ENCODE results near the gene MYH7B. TPM values are rescaled to one million over a fixed set of nuclear protein-coding genes. Genes with fewer than 3 reads are reported as not detected.

Gene MYH7B
- total RNA-seq, 4 donors from 2014 or later, result 0.41 to 3.0 (median 0.51) TPM; not detected in 1

DNA sequence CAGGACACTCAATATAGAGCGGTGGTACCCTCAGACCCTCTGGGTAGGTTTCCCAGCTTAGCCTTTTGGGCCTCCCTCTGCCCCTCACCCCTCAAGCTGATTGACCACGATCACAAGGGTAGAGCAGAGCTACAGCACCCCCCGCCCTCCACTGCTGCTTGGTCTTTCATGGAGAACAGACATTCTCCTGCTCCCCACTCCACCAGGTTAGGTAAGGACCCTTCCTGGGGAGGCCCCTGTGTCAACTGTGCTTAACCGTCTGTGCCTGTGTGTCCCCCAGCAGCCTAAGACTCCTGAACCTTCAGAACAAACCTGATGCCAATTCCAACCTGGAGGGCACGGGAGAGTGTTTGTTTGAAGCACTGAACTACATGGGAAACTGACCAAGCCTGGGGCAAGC, 11.8 kb downstream of the MYH7B start:
- Histone ChIP-seq H3K36me3 (no peaks in the 10 kb centered on the region), H3K27ac (no peak overlapping the region), H3K4me3 (no peak overlapping the region), H3K27me3 (no peaks in the 10 kb centered on the region), H3K4me1 (no peaks in the 10 kb centered on the region), H3K9me3 (no peaks in the 10 kb centered on the region)
- DNase-seq, result no peak
- no peak for TF ChIP-seq POLR2A (IDR thresholded peaks at IDR 0.05)
- TF ChIP-seq, protein P1, sequence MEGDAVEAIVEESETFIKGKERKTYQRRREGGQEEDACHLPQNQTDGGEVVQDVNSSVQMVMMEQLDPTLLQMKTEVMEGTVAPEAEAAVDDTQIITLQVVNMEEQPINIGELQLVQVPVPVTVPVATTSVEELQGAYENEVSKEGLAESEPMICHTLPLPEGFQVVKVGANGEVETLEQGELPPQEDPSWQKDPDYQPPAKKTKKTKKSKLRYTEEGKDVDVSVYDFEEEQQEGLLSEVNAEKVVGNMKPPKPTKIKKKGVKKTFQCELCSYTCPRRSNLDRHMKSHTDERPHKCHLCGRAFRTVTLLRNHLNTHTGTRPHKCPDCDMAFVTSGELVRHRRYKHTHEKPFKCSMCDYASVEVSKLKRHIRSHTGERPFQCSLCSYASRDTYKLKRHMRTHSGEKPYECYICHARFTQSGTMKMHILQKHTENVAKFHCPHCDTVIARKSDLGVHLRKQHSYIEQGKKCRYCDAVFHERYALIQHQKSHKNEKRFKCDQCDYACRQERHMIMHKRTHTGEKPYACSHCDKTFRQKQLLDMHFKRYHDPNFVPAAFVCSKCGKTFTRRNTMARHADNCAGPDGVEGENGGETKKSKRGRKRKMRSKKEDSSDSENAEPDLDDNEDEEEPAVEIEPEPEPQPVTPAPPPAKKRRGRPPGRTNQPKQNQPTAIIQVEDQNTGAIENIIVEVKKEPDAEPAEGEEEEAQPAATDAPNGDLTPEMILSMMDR (IDR thresholded peaks at IDR 0.05), result no peak
- intact Hi-C loops (cut with DNase I; ENCODE audit: low total_unique reads), result no loop called here

DNA sequence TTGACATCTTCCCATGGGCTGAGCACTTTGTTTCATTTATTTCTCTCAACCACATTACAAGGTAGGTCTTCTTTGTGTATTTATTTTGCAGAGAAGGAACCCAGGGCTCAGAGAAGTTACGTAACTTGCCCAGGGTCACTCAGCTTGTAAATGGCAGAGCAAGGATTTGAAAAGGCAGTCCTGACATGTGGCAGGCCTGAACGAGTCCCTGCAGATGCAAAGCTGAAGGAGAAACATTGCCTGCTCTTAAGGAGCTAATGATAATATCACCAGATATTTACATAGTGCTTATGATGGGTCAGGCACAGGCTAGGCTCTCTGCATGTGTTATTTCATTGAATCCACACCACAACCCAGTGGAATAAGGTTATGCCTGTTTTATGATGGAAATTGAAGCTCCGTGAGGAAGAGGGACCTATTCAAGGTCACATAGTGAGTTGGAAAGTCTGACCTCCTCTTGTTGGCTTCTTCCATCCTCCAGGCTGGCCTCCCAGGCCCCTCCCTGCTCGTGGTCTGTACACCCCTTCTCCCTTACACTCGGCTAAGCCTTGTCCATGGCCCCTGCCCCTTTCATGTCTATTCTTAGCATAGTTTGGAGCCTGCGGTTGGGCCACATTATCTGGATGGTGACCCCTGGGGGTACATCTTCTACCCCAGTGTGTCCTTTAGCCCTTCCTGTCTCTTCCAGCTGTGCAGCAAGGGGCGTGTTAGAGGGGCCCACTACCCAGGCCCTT, 12.5 kb downstream of the MYH7B start:
- no peak for DNase-seq
- TF ChIP-seq, protein P1 (IDR thresholded peaks at IDR 0.05), result no peak
- TF ChIP-seq POLR2A (IDR thresholded peaks at IDR 0.05), result no peak
- no peaks in the 10 kb centered on the region for H3K36me3 ChIP-seq
- intact Hi-C loops (cut with DNase I; ENCODE audit: low total_unique reads), result no loop called here
- H3K27ac ChIP-seq, result no peak overlapping the region
- no peak overlapping the region for H3K4me3 ChIP-seq
- H3K9me3 ChIP-seq, result no peaks in the 10 kb centered on the region
- no peaks in the 10 kb centered on the region for H3K4me1 ChIP-seq
- H3K27me3 ChIP-seq, result no peaks in the 10 kb centered on the region

GRCh38 chr20:34970193-34970840, 14.6 kb downstream of the MYH7B start:
- intact Hi-C loops (cut with DNase I; ENCODE audit: low total_unique reads), result no loop called here
- no peak overlapping the region for H3K27ac ChIP-seq
- no peaks in the 10 kb centered on the region for H3K27me3 ChIP-seq
- no peaks in the 10 kb centered on the region for H3K9me3 ChIP-seq
- TF ChIP-seq, protein P1 (IDR thresholded peaks at IDR 0.05), result no peak
- no peak for TF ChIP-seq POLR2A (IDR thresholded peaks at IDR 0.05)
- no peak overlapping the region for H3K4me3 ChIP-seq
- no peaks in the 10 kb centered on the region for H3K36me3 ChIP-seq
- no peak for DNase-seq
- H3K4me1 ChIP-seq, result no peaks in the 10 kb centered on the region

GRCh38 chr20:34970846-34971560, 15.3 kb downstream of the MYH7B start:
- intact Hi-C loops (cut with DNase I; ENCODE audit: low total_unique reads), result no loop called here
- Histone ChIP-seq H3K4me3 (no peak overlapping the region), H3K27me3 (no peaks in the 10 kb centered on the region), H3K36me3 (no peaks in the 10 kb centered on the region), H3K9me3 (no peaks in the 10 kb centered on the region), H3K27ac (no peak overlapping the region), H3K4me1 (no peaks in the 10 kb centered on the region)
- TF ChIP-seq POLR2A (IDR thresholded peaks at IDR 0.05), result no peak
- TF ChIP-seq, protein P1 (IDR thresholded peaks at IDR 0.05), result no peak
- no peak for DNase-seq

Measured in uterus (tissue), 4 donors.